Activated CD4-positive, alpha-beta T cell treated with anti-CD3 and anti-CD28 coated beads for 4 hours (primary cell): ENCODE data around the gene VARS1.
"Not testable (repeated sequence)": the region's sequence is repeated elsewhere in the genome, so short reads cannot be mapped to it uniquely, and the experiment has no call there.

Source experiments
- DNase-seq, 2 donors: peaks; one replicate each; pipeline ENCODE4 v3.0.0-alpha.2; 2020

The VARS1 gene

DNA sequence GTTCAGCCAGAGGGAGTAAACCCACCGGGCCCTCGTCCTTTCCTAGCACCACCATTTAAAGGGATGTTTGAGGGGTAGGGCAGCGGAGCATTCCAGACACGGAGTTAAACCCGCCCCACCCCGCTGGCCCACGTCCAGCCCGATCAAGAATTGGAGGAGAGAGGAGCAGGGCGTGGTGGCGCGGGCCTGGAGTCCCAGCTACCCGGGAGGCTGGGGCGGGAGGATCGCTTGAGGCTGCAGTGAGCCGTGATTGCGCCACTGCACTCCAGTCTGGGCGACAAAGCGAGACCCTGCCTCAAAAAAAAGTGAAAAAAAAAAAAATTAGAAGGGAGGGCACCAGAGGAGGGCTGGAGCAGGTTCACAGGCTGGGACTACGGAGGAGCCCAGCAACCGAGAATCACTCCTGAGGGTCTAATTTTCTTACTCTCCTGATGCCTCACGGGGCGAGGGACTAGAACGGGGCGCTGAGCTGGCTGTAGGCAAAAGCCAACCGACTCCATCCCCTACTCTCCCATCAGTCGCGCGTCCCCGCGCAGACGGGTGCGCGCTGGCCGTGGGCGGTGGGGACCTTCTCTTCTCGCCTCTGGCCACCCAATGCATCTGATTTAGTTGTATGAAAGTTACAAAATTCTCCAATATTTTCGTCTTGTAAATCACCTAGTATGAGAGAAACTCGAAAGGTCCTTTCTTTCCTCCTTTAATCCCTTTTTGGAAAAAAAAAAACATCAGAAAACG is 25.9 kb upstream of the VARS1 start:
- DNase-seq: peak; percentile 57 to 60

DNA sequence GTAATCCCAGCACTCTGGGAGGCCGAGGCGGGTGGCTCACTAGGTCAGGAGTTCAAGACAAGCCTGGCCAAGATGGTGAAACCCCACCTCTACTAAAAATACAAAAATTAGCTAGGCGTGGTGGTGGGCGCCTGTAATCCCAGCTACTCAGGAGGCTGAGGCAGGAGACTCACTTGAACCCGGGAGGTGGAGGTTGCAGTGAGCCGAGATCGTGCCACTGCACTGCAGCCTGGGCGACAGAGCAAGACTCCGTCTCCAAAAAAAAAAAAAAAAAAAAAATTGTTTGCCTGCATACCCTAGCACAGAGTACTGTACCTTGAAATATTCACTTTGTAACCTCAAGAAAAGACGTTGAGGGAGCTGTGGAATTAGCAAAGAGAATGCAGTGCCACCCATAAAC is 24.8 kb upstream of the VARS1 start:
- not testable (repeated sequence) for DNase-seq

DNA sequence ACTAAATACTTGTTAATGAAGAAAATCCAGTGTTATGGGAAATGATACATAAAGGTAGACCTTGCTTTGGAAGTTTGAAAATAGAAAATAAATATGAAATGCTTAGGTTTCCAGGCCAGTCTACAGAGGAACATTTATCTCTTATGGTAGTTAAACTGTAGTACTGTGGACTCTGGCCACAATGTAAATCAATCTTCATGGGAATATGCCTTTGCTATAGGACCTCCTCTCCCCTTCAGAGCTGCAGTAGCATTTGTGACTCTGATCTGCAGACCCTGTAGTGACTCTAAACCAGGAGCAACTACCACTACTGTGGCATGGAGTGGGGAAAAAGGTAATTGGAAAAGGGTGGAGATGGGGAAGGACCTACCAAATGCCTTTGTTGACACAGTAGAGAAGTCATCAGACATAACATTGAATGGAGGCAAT is 24.3 kb upstream of the VARS1 start:
- no peak for DNase-seq

DNA sequence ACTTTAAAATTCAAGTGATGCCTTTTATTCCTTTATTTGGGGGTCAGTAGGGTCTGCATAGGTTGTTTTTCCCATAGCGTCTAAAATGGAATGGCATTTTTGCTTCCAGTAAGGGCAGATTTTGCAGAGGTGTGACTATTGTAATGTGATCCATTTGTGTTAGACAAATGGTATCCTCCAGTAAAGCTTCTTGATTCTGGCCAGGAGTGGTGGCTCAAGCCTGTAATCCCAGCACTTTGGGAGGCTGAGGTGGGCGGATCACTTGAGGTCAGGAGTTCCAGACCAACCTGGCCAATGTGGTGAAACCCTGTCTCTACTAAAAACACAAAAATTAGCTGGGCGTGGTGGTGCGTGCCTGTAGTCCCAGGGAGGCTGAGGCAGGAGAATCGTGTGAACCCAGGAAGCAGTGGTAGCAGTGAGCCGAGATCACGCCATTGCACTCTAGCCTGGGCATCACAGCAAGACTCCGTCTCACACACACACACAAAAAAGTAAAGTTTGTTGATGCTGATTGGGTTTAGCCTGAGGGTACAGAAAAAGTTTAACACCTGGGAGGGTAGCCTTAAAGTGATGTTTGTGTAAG is 22.5 kb upstream of the VARS1 start:
- not testable (repeated sequence) for DNase-seq

DNA sequence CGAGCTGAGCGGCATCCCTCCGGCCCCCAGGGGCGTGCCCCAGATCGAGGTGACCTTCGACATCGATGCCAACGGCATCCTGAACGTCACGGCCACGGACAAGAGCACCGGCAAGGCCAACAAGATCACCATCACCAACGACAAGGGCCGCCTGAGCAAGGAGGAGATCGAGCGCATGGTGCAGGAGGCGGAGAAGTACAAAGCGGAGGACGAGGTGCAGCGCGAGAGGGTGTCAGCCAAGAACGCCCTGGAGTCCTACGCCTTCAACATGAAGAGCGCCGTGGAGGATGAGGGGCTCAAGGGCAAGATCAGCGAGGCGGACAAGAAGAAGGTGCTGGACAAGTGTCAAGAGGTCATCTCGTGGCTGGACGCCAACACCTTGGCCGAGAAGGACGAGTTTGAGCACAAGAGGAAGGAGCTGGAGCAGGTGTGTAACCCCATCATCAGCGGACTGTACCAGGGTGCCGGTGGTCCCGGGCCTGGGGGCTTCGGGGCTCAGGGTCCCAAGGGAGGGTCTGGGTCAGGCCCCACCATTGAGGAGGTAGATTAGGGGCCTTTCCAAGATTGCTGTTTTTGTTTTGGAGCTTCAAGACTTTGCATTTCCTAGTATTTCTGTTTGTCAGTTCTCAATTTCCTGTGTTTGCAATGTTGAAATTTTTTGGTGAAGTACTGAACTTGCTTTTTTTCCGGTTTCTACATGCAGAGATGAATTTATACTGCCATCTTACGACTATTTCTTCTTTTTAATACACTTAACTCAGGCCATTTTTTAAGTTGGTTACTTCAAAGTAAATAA is 21.8 kb upstream of the VARS1 start:
- not testable (repeated sequence) for DNase-seq

DNA sequence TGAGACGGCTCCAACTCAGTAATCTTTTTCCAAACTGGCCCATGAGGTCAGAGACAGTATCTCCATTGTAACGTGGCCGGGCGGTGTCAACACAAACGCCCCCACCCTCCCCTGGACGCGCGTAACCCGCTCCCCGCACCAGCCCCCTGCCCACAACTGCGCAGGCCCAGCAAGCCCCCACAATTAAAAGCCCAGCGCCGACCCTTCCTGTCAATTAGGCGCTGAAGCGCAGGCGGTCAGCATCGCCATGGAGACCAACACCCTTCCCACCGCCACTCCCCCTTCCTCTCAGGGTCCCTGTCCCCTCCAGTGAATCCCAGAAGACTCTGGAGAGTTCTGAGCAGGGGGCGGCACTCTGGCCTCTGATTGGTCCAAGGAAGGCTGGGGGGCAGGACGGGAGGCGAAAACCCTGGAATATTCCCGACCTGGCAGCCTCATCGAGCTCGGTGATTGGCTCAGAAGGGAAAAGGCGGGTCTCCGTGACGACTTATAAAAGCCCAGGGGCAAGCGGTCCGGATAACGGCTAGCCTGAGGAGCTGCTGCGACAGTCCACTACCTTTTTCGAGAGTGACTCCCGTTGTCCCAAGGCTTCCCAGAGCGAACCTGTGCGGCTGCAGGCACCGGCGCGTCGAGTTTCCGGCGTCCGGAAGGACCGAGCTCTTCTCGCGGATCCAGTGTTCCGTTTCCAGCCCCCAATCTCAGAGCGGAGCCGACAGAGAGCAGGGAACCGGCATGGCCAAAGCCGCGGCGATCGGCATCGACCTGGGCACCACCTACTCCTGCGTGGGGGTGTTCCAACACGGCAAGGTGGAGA is 19.7 kb upstream of the VARS1 start, which contains the start of the genes HSPA1A and HSPA1L:
HSPA1A (plus strand) TSS at position 519 of the 814 bp plus-strand sequence; CDS start at position 733, 214 bp downstream.
HSPA1L (minus strand) TSS at position 259 of the 814 bp plus-strand sequence. CDS start 3,311 bp downstream, outside the sequence.
- DNase-seq: peak; percentile 48 to 55

DNA sequence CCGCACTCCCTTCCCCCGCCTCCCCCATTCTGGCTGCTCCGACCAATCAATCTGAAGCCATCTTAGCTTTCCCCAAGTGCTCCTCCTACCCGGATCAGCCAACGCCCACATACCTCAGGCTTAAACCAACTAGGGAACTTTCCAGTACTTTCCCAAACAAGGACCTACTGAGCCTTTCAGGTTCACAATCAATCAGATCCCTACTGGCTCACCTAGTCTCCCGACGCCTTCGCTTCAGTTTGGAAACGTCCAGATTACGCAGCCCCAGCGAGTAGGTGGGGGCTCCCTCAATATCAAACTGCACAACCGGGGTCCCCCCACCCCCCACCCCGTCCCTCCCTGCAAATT is 19.1 kb upstream of the VARS1 start:
- peak; percentile 72 to 73 for DNase-seq

DNA sequence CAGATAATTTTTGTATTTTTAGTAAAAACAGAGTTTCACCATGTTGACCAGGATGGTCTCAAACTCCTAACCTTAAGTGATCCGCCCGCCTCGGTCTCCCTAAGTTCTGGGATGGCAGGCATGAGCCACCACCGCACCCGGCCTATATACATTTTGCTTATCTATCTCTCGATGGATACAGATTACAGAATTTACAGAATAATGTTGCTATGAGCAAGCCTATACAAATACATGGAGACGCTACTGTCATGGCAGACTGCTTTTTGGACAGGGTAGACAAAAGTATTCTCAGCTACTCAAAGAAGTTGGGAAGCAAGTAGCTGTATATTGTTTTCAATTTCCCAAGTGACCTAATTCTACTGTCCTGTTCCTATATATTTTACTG is 17.9 kb upstream of the VARS1 start:
- DNase-seq: no peak

DNA sequence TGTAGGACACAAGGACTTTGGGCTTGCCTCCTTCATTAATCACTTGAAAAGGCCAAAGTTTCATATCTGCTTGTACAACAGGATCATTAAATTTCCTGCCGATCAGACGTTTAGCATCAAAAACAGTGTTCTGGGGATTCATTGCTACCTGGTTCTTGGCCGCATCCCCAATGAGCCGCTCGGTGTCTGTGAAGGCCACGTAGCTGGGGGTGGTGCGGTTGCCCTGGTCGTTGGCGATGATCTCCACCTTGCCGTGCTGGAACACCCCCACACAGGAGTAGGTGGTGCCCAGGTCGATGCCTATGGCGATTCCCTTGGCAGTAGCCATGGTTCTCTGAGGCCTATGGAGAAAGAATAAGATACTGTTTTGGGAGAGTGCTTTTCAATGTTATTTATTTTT is 16.1 kb upstream of the VARS1 start:
- no peak for DNase-seq

DNA sequence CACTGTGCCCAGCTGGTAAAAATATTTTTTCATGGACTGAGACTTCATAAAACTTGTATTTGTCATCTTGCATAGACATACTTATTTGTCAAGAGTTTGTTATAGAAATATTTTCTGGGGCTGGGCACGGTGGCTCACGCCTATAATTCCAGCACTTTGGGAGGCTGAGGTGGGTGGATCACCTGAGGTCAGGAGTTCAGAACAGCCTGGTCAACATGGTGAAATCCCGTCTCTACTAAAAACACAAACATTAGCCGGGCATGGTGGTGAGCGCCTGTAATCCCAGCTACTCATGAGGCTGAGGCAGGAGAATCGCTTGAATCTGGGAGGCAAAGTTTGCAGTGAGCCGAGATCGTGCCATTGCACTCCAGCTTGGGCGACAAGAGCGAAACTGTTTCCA is 13.0 kb upstream of the VARS1 start:
- DNase-seq: not testable (repeated sequence)

DNA sequence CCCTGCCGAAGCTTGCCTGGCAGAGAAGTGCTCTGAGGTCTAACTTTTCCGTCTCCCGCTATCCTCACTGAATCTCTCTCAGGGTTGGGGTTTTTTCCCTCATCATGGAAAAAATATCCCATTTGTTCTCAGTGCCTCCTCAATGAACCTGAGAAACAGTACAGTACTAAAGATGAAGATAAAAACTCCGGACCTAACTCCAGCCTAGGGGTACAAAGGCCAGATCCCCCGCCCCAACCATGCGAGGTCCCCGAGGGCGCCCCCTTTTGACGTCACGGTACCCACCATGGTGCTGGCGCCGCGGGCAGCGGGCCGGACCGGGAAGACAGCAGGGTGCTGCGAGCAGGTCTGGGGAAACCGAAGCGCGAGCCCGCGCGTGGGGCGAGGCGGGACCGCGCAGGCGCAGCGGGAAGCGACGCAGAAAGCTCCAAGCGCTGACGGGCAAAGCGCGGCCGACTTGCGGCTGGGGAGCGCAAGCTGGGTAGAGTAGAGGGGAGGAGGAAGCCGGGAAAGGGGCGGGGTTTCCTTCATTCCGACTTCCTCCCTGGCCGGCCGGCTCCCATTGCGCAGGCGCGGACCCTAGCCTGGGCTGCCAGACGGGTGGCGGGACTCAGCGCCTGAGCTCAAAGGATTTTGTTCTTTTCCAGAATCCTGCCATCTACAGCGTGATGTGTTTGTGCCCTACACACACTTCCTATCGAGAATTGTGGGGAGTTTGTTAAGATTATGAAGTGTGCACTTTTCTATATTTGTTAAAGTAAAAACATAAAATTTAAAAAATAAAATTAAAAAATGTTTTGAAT is 11.1 kb upstream of the VARS1 start, which contains the start of gene LSM2:
LSM2 (minus strand) TSS at position 497 of the 803 bp plus-strand sequence; CDS start at position 288, 209 bp downstream.
- DNase-seq: peak; percentile 96 to 98

DNA sequence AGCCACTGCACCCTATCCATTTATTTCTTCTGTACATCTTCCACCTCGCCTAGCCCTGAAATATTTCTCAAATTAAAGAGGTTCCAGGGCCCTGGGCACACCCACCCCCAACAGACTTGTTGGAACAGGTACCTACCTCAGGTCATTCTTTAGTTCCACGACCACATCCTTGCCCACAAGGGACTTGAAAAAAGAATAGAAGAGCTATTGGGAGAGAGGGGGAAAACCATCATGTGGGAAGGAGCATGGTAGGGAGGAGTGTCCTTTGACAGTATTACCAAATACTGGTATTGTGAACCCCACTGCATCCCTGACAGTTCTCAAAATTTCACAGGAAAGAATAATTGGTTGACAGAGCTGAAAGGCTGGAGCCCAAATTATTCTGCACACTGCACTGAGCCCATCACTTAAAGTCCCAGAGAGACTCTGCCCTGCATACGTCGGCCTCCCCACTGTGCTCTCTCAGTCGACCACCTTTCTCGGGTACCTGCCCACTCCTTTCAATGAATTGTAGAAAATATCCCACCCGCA is 10.5 kb upstream of the VARS1 start:
- no peak for DNase-seq

DNA sequence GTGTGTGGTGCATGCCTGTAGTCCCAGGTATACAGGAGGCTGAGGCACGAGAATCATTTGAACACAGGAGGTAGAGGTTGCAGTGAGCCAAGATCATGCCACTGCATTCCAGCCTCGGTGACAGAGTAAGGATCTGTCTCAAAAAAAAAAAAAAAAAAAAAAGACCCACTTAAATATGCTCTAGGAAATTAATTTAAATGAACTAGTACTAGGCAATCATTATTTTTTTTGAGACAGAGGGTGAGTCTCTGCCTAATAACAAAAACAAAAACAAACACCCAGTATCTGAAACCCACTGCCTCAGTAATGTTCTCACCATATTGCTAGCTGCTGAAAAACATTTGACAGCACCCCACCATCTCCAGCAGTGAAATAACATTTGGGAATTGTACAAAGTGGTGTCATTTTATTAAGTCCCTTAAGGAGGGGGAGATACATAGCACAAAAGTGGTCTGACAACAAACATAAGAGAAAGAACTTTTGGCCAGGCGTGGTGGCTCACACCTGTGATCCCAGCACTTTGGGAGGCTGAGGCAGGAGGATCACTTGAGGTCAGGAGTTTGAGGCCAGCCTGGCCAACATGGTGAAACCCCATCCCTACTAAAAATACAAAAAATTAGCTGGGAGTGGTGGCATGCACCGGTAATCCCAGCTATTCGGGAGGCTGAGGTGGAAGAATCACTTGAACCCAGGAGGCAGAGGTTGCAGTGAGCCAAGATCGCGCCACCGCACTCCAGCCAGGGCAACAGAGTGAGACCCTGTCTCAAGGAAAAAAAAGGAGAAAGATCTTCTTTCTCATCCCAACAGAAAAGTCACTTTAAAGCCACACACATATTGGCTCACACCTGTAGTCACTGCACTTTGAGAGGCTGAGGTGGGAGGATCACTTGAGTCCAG is 5.7 kb upstream of the VARS1 start:
- DNase-seq: not testable (repeated sequence)

DNA sequence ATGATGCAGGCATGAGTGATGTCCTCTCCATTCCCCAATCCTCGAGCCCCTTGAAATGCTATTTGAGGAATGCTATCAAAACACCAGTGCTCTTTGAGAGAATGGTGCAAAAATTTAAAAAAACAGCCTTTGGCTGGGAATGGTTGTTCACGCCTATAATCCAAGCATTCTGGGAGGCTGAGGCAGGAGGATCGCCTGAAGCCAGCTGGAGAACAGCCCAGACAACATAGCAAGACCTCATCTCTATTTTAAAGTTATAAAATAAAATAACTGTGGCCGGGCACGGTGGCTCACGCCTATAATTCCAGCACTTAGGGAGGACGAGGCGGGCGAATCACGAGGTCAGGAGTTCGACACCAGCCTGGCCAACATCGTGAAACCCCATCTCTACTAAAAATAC is 4.2 kb upstream of the VARS1 start:
- no peak for DNase-seq

DNA sequence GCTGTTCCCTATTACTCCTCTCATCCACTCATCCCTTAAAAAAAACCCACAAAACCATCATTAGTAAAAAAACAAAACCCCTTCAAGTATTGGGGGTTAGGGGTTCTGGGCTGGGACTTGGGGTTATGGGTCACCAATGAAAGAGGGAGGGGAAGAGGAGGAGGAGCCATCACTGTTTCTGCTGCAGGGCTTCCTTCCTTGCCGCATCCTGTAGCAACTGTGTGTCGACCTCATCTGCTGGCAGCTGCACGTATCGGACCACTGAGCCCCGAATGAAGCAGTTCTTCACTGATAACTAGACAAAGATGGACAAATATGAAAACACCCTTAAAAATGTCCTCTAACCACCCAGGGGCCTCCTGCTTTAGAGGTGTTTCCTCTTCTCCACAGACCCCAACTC is 2.0 kb upstream of the VARS1 start:
- DNase-seq: peak; percentile 25 to 39

DNA sequence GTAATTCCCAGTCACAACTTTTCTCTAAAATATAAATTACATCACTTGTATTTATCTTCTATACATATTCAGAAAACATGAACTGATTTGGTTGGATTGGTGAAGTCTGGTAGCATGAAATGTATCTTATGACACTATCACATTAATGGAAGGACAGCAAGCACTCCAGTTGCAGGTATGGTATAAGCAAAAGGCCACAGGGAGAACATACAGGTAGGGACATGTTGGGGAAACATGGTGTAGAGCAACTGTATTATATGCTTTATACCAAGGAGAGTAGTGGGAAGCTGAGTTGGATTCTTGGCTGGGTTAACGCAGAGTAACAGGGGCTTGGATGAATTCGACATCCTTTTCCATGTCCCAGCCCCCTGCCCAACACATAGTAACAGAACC is 1.4 kb upstream of the VARS1 start:
- DNase-seq: no peak

DNA sequence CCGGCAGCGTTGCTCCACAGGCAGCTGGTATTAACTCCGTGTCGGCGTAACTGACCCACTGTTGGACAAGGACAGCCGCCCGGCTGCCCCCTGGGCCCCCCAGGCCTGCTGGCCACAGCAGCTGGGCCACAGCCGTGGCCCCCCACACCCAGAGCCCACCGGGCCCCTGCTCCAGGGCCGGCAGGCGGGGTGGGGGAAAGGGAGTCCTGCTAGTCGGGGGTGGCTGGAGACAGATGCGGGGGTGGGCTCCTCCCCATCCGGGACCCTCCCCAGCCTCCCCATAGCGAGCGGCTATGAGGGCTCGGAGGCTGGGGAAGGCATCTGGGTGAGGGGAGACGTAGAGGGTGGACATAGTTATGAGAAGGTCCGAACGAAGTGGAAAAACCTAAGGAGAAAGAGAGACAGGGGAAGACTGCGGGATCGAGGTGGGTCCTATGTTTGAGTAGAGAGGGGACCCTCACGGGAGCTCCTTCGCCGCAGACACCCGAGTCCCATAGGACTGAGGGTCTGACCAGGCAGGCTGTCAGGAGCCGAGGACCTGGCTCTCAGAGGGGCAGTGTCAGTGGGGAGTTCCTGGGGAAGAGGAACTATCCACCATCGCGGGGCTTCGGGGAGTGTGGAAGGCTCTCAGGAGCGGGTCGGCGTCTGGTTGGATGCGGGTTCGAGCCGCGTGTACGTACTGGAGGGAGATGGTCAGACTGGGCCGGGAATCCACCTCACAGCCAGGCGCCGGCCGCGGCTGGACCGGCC is 511 bp downstream of the VARS1 start:
- peak in 1 of 2 donors; percentile 27 for DNase-seq

DNA sequence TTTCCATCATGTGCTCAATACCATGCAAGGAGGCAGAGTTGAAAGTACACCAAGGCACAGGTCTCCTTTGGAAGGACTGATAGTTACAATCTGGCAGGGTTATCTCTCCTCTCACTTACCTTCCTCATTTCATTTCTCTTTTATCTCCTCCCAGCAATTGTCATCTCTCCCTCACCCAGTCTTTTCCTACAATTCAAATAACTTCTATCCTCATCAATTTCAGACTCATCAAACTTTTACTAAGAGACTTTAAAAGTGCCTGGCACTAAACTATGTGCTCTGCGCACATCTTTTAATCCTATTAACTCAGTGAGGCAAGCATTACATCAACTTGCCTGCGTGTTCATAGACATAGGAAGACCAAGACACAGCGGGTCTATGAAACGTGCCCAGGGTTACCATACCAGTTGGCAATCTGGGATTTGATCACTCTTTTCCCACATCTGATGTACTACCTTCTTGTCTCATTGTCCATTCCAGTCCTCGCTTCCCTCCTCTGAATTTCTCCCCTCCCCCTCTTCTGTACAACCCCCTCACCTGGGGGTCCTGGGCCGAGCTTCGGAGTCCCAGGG is 1.2 kb downstream of the VARS1 start:
- no peak for DNase-seq

DNA sequence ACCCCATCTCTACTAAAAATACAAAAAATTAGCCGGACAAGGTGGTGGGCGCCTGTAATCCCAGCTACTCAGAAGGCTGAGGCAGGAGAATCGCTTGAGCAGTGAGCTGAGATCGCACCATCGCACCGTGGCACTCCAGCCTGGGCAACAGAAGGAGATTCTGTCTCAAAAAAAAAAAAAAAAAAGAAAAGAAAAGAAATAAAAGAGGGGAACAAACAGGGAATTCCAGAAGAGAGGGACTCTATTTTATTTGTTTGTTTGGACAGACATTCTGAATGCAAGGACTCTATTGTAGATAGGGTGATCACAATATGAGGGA is 1.7 kb downstream of the VARS1 start:
- DNase-seq: not testable (repeated sequence)
